ENCODE measurements around the gene DKK3.

DNA sequence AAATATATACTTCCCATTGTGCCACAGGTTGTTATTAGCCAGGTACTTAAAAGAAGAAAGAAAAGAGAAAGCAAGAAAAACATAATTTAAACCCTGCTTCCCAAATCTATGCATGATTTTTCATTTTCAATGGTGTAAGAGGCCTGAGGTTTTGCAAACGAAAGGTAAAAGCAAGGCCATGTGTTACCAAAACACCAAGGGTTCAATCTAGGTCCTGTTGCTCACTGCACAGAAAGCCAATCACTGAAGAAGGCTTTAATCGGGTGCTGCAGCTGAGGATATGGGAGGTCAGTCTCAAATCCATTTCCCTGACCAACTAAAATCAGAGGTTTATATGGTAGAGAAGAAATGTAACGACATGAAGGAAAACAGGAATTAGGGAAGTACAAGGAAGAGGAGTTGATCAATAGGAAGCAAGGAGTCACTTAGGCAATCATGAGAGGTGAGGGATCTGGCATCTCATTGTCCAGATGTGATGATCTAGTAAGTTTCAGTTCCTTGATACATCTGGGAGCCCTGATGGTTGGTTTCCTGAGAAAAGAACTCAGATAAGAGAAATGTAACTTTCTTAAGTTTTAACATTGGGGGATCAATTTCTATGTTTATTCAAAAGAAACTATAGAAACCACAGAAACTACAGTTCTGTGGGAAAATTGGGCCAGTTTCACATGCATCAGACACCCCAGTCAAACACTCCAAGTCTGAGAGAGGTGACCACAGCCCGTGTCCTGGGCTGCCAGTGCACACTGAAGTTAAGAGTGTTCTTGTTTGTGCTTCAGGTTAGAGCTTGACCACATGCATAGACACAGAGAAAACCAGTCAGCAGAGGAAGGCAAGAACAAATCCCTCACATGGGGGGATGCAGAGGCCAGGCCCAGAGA lies 18.1 kb upstream of the DKK3 start:
- TF ChIP-seq GLIS3 (CRISPR knock-in tag; IDR thresholded peaks at IDR 0.05) (no peak), ZC3H10 (CRISPR knock-in tag; IDR thresholded peaks at IDR 0.05) (no peak), ARNTL (CRISPR knock-in tag; IDR thresholded peaks at IDR 0.05; ENCODE audit: borderline replicate concordance, low read depth) (no peak), ZFP3 (CRISPR knock-in tag; IDR thresholded peaks at IDR 0.05) (no peak), SNAI2 (CRISPR knock-in tag; IDR thresholded peaks at IDR 0.05) (no peak), ZNF565 (CRISPR knock-in tag; conservative IDR thresholded peaks at IDR 0.05; ENCODE audit: low read depth) (no peak), TOX (CRISPR knock-in tag; IDR thresholded peaks at IDR 0.05; ENCODE audit: borderline replicate concordance) (no peak), ZFP30 (CRISPR knock-in tag; IDR thresholded peaks at IDR 0.05) (no peak), RARB (CRISPR knock-in tag; IDR thresholded peaks at IDR 0.05) (no peak)
- TF ChIP-seq, protein P1, sequence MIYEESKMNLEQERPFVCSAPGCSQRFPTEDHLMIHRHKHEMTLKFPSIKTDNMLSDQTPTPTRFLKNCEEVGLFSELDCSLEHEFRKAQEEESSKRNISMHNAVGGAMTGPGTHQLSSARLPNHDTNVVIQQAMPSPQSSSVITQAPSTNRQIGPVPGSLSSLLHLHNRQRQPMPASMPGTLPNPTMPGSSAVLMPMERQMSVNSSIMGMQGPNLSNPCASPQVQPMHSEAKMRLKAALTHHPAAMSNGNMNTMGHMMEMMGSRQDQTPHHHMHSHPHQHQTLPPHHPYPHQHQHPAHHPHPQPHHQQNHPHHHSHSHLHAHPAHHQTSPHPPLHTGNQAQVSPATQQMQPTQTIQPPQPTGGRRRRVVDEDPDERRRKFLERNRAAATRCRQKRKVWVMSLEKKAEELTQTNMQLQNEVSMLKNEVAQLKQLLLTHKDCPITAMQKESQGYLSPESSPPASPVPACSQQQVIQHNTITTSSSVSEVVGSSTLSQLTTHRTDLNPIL (CRISPR knock-in tag; IDR thresholded peaks at IDR 0.05; ENCODE audit: low read depth), result no peak
- TF ChIP-seq, protein P2, sequence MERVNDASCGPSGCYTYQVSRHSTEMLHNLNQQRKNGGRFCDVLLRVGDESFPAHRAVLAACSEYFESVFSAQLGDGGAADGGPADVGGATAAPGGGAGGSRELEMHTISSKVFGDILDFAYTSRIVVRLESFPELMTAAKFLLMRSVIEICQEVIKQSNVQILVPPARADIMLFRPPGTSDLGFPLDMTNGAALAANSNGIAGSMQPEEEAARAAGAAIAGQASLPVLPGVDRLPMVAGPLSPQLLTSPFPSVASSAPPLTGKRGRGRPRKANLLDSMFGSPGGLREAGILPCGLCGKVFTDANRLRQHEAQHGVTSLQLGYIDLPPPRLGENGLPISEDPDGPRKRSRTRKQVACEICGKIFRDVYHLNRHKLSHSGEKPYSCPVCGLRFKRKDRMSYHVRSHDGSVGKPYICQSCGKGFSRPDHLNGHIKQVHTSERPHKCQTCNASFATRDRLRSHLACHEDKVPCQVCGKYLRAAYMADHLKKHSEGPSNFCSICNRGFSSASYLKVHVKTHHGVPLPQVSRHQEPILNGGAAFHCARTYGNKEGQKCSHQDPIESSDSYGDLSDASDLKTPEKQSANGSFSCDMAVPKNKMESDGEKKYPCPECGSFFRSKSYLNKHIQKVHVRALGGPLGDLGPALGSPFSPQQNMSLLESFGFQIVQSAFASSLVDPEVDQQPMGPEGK (CRISPR knock-in tag; IDR thresholded peaks at IDR 0.05; ENCODE audit: borderline replicate concordance), result no peak
- TF ChIP-seq, protein P3, sequence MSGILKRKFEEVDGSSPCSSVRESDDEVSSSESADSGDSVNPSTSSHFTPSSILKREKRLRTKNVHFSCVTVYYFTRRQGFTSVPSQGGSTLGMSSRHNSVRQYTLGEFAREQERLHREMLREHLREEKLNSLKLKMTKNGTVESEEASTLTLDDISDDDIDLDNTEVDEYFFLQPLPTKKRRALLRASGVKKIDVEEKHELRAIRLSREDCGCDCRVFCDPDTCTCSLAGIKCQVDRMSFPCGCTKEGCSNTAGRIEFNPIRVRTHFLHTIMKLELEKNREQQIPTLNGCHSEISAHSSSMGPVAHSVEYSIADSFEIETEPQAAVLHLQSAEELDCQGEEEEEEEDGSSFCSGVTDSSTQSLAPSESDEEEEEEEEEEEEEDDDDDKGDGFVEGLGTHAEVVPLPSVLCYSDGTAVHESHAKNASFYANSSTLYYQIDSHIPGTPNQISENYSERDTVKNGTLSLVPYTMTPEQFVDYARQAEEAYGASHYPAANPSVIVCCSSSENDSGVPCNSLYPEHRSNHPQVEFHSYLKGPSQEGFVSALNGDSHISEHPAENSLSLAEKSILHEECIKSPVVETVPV (CRISPR knock-in tag; IDR thresholded peaks at IDR 0.05), result no peak

Data from SK-N-SH treated with all-trans-retinoic acid at 6 μM for 48 hours (cell line).